ENCODE measurements around the gene GRAMD1B. TPM values are rescaled to one million over a fixed set of nuclear protein-coding genes. Genes with fewer than 3 reads are reported as not detected.

The GRAMD1B gene
- total RNA-seq, 3 donors from 2014 or later, result 20.2 to 24.4 (median 23.7) TPM

DNA sequence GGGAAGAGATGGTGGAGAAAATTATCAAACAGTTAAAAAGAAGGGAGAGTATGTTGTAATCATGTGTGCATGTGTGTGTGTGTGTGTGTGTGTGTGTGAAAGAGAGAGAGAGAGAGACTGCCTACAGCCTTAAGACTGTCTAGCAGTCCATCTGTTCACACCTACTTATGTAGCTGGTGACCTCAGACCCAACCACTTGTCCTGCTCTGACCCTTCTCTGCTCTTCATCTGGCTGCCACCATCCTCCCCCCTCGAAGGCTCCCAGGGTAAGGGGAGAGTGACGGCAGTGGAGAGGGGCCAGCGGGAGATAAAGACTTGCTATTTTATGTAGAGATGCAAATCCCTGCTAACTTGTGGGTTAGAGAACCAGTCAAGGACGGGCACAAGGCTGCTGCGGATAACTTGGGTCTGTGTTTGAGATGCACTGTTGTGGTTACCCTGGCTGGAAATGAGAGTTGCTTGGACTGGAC is 24.9 kb upstream of the GRAMD1B start:
- Mint-ChIP-seq H3K27me3 (ENCODE audit: low read depth) (peaks cover 5% of the 10 kb centered on the region), H3K36me3 (ENCODE audit: insufficient read depth) (no peaks in the 10 kb centered on the region), H3K9me3 (no peaks in the 10 kb centered on the region), H3K4me3 (no peak overlapping the region), H3K4me1 (ENCODE audit: low read depth) (peaks cover 5% of the 10 kb centered on the region)
- ATAC-seq (no peak), DNase-seq (no peak)

- Mint-ChIP-seq H3K36me3 (ENCODE audit: insufficient read depth) (no peaks in the 10 kb centered on the region), H3K4me1 (ENCODE audit: low read depth) (peaks cover 5% of the 10 kb centered on the region), H3K27me3 (ENCODE audit: low read depth) (peaks cover 5% of the 10 kb centered on the region), H3K9me3 (no peaks in the 10 kb centered on the region), H3K4me3 (no peak overlapping the region)
- ATAC-seq (peak; percentile 40 to 62), DNase-seq (no peak)
These were observed 23.5 kb upstream of the GRAMD1B start for GRCh38 chr11:123406441-123407129.

DNA sequence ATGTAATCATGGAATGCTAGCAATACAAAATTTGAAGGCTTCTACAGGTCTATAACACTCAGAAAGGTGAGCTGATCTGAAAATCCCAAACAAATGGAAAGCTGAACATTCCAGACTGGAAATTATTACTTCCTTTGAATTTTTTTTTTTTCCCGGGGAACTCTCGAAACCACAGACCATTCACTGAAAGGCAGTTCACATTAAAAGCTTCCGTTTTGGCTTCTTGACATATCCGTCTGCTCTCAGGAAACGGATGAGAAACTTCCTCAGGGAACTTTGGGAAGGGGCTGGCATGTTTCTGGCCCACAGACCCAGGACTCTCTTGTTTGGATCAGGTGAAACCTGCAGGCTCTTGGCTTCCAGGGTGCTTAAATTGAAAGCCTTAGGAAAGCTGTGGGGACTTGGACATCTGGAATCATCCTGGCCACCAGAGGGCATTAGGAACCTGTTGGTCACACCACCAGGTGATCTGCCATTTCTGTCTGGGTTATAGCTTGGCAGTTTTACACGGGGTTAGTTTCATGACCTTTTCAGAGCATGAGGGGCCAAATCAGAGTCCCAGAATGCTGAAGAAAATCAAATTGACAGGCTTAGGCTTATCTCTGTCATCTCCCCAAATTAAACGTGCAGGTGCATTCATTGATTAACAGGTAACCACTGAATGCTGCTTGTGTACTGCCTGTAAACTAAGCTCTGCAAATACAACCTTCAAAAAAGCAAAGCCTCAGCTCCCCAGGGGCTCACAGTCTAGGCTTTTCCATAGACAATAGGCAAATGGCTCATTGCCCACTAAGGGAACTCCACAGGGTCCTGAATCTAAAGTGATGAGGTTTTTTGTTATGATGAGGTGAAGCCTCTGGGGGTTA is 22.7 kb upstream of the GRAMD1B start:
- ATAC-seq, result peak in 1 of 2 donors; percentile 67
- no peaks in the 10 kb centered on the region for H3K9me3 Mint-ChIP-seq
- H3K4me3 Mint-ChIP-seq, result no peak overlapping the region
- DNase-seq, result peak; percentile 56
- H3K36me3 Mint-ChIP-seq (ENCODE audit: insufficient read depth), result no peaks in the 10 kb centered on the region
- H3K4me1 Mint-ChIP-seq (ENCODE audit: low read depth), result peaks cover 5% of the 10 kb centered on the region
- peaks cover 5% of the 10 kb centered on the region for H3K27me3 Mint-ChIP-seq (ENCODE audit: low read depth)

DNA sequence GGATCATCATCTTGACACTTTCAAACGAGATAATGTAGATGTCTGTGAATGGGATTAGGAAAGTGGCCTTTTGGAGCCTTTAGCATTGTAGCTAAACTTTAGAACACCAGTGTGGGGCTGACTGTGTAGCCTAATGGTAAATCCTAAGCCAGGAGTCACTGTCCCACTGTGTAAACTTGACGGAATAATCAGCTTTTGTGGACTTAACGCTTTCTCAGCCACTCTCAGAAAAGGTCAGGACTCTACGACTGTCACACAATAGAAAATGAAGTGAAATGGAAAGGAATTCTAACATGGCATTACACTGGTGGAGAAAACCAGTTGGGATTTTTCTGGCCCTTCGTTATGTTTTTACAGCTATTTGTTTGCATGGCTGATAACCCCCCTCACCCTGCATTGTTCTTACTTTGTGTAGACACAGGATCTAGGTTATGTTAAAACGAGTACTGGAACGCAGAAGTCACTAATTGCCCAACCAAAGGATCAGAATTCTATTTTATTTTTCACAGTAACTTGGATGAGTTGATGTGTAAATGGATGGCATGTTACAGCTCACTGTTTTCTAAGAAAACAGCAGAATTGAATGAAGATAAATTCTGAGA is 22.0 kb upstream of the GRAMD1B start:
- DNase-seq (no peak), ATAC-seq (no peak)
- no peaks in the 10 kb centered on the region for H3K9me3 Mint-ChIP-seq
- no peak overlapping the region for H3K4me3 Mint-ChIP-seq
- H3K36me3 Mint-ChIP-seq (ENCODE audit: insufficient read depth), result no peaks in the 10 kb centered on the region
- H3K27me3 Mint-ChIP-seq (ENCODE audit: low read depth), result peaks cover 5% of the 10 kb centered on the region
- H3K4me1 Mint-ChIP-seq (ENCODE audit: low read depth), result peaks cover 5% of the 10 kb centered on the region

DNA sequence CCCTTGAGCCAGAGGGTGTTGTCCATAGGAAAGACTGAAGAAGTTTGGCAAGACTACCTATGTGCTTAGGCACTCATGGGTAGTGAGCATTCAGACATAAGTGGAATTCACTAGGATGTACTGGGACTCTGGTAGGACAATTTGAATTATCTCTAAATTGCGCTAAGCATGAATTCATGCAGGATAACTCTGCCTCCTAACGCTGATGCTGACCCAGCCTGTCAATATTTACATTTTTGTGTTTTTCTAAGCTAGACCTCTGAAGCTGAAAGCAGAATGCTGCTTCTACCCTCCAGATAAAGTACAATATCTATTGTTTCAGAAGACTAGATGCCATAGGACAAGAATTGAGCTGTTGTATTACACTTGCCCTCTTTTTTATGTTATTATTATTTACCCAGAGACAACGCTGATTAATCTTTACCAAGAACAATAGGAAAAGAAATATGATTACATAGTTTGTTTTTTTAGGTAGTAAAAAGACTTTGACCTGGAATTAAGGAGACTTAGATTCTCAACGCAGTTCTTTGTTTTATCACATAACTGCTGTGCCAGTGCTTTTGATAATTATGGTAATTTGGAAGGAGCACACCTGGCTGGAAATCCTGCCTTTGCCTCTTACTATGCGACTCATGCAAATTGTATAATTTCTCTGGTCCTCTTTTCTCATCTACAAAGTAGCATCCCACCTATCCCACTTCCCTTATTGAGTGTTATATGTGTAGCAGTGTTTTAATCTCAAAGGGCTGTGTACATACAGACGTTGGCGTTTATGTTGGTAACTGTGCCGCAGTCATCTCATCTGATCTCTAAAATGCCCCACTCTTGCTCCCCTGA is 21.2 kb upstream of the GRAMD1B start:
- DNase-seq (no peak), ATAC-seq (no peak)
- H3K27me3 Mint-ChIP-seq (ENCODE audit: low read depth), result peaks cover 5% of the 10 kb centered on the region
- H3K9me3 Mint-ChIP-seq, result no peaks in the 10 kb centered on the region
- peaks cover 5% of the 10 kb centered on the region for H3K4me1 Mint-ChIP-seq (ENCODE audit: low read depth)
- H3K36me3 Mint-ChIP-seq (ENCODE audit: insufficient read depth), result no peaks in the 10 kb centered on the region
- no peak overlapping the region for H3K4me3 Mint-ChIP-seq

- no peak for DNase-seq
- no peaks in the 10 kb centered on the region for H3K9me3 Mint-ChIP-seq
- peaks cover 8% of the 10 kb centered on the region for H3K27me3 Mint-ChIP-seq (ENCODE audit: low read depth)
- no peaks in the 10 kb centered on the region for H3K36me3 Mint-ChIP-seq (ENCODE audit: insufficient read depth)
- H3K4me3 Mint-ChIP-seq, result no peak overlapping the region
- no peak for ATAC-seq
- peaks cover 5% of the 10 kb centered on the region for H3K4me1 Mint-ChIP-seq (ENCODE audit: low read depth)
These were observed 20.4 kb upstream of the GRAMD1B start for GRCh38 chr11:123409456-123410217.

- Mint-ChIP-seq H3K4me3 (no peak overlapping the region), H3K36me3 (ENCODE audit: insufficient read depth) (no peaks in the 10 kb centered on the region), H3K9me3 (no peaks in the 10 kb centered on the region), H3K27me3 (ENCODE audit: low read depth) (peaks cover 8% of the 10 kb centered on the region), H3K4me1 (ENCODE audit: low read depth) (peaks cover 5% of the 10 kb centered on the region)
- no peak for ATAC-seq
- DNase-seq, result no peak
These were observed 19.9 kb upstream of the GRAMD1B start for GRCh38 chr11:123410218-123410549.

GRCh38 chr11:123413636-123414035 is 16.4 kb upstream of the GRAMD1B start:
- H3K27me3 Mint-ChIP-seq (ENCODE audit: low read depth), result peaks cover 8% of the 10 kb centered on the region
- H3K4me3 Mint-ChIP-seq, result no peak overlapping the region
- no peaks in the 10 kb centered on the region for H3K4me1 Mint-ChIP-seq (ENCODE audit: low read depth)
- no peaks in the 10 kb centered on the region for H3K36me3 Mint-ChIP-seq (ENCODE audit: insufficient read depth)
- H3K9me3 Mint-ChIP-seq, result no peaks in the 10 kb centered on the region
- DNase-seq (no peak), ATAC-seq (no peak)

DNA sequence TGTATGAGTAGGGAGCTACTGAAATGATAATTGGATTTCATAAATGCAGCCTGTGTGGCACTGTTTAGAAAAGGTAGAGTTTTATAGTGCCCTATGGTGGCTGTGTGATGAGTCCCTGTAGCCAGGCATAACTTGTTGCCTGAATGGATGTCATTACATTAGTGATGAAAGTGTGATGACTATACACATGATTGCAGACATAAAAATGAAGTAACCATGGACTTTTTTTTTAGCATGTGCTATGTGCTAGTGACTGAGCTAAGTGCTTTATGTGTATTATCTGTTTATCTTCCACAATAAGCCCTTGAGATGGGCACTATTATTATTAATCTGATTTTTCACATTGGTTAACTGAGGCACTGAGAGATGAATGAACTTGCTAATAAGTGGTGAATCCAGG is 13.5 kb upstream of the GRAMD1B start:
- Mint-ChIP-seq H3K9me3 (no peaks in the 10 kb centered on the region), H3K4me1 (ENCODE audit: low read depth) (no peaks in the 10 kb centered on the region), H3K4me3 (no peak overlapping the region), H3K36me3 (ENCODE audit: insufficient read depth) (no peaks in the 10 kb centered on the region), H3K27me3 (ENCODE audit: low read depth) (peaks cover 13% of the 10 kb centered on the region)
- DNase-seq (no peak), ATAC-seq (no peak)

DNA sequence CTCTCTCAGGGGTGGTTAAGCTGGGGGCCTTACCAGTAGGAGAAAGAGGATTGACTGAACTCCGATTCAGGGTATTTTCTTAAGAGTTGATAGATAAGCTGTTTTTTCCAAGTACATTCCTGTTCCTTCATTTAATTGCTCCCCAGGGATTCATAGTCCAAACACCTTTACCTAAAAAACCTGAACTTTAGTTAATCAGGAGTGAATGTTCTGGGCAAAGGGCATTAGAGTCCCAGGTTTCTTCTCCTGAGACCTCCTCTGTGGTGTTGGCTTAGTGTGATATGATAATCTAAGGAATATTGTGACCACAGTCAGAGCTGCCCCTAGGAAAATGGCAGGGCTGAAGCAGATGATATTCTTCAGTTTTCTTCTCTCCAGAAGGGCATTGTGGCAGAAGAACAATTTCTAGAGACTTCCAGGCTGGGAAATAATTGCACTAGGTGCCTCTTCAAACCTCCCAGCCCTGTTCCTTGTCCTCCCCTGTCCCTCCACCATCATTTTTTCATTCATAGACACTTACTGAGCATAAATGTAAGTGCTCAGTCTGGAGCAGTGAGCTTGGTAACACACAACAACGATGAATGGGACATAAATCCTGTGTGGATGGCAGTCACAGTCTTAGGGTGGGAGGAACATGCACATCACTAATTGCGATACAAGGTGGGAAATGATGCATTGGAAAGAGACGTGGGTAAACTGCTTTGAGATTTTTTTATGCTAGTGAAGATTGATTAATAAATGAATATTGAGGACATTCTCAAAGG is 11.5 kb upstream of the GRAMD1B start:
- ATAC-seq, result no peak
- H3K36me3 Mint-ChIP-seq (ENCODE audit: insufficient read depth), result no peaks in the 10 kb centered on the region

DNA sequence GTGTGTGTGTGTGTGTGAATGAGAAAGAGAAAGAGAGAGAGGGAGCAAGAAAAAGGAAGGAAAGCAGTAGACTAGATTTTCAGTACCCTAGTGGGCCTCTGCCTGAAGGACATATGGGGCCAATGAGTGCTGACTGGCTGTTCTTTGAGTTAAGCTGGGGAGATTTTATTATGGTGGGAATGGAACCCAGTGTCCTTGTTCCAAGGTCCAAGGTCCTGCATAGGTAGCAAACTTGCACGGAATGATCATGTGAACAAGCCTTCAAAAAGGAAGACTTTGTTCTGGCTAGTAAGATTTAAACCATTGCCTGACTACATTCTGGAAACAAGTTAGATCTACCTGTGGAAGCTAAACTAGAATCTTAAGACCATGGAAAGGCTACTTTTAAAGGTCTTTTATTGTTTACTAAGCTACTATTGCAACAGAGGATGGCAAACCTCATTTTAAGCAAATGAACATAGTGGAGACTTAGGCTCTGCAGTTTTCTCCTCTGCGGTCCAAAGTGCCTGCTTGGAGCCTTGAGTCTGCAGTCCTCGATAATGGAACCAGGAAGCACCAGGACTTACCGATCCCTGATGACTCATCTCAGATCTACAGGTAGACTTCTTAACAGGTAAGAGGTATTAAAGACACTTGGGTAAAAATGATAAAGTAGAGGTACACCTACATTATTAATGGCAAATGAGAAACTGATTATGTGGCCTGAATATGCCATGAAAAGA is 10.2 kb upstream of the GRAMD1B start:
- Mint-ChIP-seq H3K4me1 (ENCODE audit: low read depth) (no peaks in the 10 kb centered on the region), H3K4me3 (no peak overlapping the region), H3K36me3 (ENCODE audit: insufficient read depth) (no peaks in the 10 kb centered on the region), H3K27me3 (ENCODE audit: low read depth) (peaks cover 17% of the 10 kb centered on the region), H3K9me3 (no peaks in the 10 kb centered on the region)
- ATAC-seq (no peak), DNase-seq (no peak)

More for the DNA sequence above, 11.5 kb upstream of the GRAMD1B start:
- Mint-ChIP-seq H3K4me1 (ENCODE audit: low read depth) (no peaks in the 10 kb centered on the region), H3K9me3 (no peaks in the 10 kb centered on the region), H3K27me3 (ENCODE audit: low read depth) (peaks cover 20% of the 10 kb centered on the region), H3K4me3 (no peak overlapping the region)
- DNase-seq, result no peak

DNA sequence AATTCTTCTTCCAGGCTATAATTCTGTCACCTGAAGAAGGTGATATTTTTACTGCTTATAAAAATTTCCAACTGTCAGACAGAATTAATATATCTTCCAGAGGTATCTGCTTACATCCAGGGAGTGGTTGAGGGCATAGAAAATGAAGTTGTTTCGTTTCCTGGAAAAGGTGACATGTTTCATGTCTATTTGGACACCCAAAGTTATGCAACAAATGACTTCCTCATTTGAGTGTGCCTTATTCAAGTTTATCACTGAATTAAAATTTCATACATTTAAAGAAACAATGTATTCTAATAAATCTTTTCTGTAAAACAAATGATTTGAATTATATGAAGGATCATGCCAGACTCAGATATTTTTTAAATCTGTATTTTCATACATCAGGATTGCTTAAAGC is 8.5 kb upstream of the GRAMD1B start:
- H3K36me3 Mint-ChIP-seq (ENCODE audit: insufficient read depth), result no peaks in the 10 kb centered on the region
- H3K4me3 Mint-ChIP-seq, result no peak overlapping the region
- DNase-seq (no peak), ATAC-seq (no peak)
- no peaks in the 10 kb centered on the region for H3K9me3 Mint-ChIP-seq
- no peaks in the 10 kb centered on the region for H3K4me1 Mint-ChIP-seq (ENCODE audit: low read depth)
- peaks cover 17% of the 10 kb centered on the region for H3K27me3 Mint-ChIP-seq (ENCODE audit: low read depth)

Measured in activated T-cell treated with anti-CD3 and anti-CD28 coated beads, Interleukin-2, amount 50 U/mL, for 4 hours (primary cell).